Measurements from ENCODE around the gene RAD18. TPM values are rescaled to one million over a fixed set of nuclear protein-coding genes. Genes with fewer than 3 reads are reported as not detected.

RAD18 gene
- total RNA-seq, 4 donors from 2014 or later, result 2.5 to 11.0 (median 7.1) TPM

DNA sequence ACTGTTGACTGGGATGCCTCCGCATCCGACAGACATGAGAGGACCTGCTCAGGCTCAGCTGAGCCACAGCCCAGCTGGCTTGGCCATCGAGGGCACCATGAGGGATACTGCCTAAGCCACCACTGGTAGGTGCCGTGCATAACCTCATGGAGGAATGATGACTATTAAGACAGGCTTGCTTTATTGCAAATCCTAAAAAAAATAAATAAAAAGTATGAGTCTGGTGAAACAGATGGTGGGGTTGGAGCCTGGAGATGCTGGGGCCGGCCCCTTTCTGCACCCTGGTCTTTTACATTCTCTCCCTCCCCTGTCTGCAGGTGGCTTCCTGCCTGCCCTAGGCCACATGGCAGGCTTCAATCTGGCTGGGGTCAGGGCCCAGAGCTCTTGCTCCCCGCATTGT is 24.0 kb upstream of the RAD18 start:
- peaks cover 0 to 33% (median 0%) of the 10 kb centered on the region in 3 donors for H3K36me3 ChIP-seq
- H3K27me3 ChIP-seq, result no peaks in the 10 kb centered on the region
- 61 to 67% methylated on average over 4 to 6 of the region's 6 CpGs for WGBS, 2 donors
- no peak for DNase-seq
- H3K4me3 ChIP-seq, result no peak overlapping the region
- intact Hi-C loops (cut with DNase I), result loop anchor here (5.0 kb wide), 1 partner anchor 315 kb away; no protein-coding TSS in a partner anchor
- TF ChIP-seq, protein P1, sequence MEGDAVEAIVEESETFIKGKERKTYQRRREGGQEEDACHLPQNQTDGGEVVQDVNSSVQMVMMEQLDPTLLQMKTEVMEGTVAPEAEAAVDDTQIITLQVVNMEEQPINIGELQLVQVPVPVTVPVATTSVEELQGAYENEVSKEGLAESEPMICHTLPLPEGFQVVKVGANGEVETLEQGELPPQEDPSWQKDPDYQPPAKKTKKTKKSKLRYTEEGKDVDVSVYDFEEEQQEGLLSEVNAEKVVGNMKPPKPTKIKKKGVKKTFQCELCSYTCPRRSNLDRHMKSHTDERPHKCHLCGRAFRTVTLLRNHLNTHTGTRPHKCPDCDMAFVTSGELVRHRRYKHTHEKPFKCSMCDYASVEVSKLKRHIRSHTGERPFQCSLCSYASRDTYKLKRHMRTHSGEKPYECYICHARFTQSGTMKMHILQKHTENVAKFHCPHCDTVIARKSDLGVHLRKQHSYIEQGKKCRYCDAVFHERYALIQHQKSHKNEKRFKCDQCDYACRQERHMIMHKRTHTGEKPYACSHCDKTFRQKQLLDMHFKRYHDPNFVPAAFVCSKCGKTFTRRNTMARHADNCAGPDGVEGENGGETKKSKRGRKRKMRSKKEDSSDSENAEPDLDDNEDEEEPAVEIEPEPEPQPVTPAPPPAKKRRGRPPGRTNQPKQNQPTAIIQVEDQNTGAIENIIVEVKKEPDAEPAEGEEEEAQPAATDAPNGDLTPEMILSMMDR (IDR thresholded peaks at IDR 0.05), result no peak
- no peak for TF ChIP-seq POLR2A (IDR thresholded peaks at IDR 0.05)
- no peaks in the 10 kb centered on the region for H3K9me3 ChIP-seq
- H3K27ac ChIP-seq, result no peak overlapping the region
- peaks cover 0 to 3% (median 0%) of the 10 kb centered on the region in 3 donors for H3K4me1 ChIP-seq

DNA sequence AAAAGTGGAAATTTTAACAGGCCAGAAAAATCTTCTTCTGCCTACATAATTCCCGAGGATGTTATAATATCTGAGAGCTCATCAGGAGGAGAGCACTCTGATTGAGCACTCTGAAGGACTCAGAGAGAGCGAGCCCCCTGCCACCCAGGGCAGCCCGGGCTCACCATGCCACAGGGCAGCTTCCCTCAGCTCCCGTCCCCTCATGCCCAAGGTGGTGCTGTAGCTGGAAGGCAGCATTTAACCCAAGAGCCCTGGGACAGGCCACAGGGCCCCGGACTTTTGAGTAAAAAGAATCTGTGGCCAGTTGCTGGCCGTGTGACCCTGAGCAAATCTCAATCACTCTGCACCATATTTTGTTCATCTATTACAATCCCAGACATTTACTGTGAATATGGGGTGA is 23.5 kb upstream of the RAD18 start:
- H3K4me1 ChIP-seq, result peaks cover 0 to 3% (median 0%) of the 10 kb centered on the region in 3 donors
- H3K27ac ChIP-seq, result no peak overlapping the region
- WGBS, 2 donors, result 85 to 91% methylated on average over 4 to 6 of the region's 6 CpGs
- peaks cover 0 to 28% (median 0%) of the 10 kb centered on the region in 3 donors for H3K36me3 ChIP-seq
- peaks cover 0 to 1% (median 0%) of the 10 kb centered on the region in 4 donors for H3K27me3 ChIP-seq
- H3K4me3 ChIP-seq, result no peak overlapping the region
- H3K9me3 ChIP-seq, result no peaks in the 10 kb centered on the region
- TF ChIP-seq, protein P1 (IDR thresholded peaks at IDR 0.05), result no peak
- no peak for TF ChIP-seq POLR2A (IDR thresholded peaks at IDR 0.05)
- intact Hi-C loops (cut with DNase I), result loop anchor here (5.0 kb wide), 1 partner anchor 316 kb away; no protein-coding TSS in a partner anchor
- no peak for DNase-seq

DNA sequence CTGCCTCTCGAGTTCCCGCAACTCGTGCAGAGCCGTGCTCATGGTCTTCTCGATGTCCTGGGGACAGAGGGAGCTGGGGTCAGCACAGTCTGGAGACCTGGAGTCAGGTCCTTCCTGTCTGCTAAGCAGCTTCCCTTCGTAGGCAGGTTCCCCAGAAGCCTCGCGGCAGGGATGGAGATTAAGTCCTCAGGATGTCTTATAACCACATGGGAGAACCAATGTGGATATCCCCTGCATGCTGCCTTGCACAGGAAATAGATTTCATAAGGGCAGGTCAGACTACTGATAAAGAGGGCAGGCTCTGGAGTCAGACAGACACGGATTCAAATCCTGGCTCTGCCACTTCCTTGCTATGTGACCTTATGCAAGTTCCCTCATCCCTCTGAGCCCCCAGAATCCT is 22.6 kb upstream of the RAD18 start:
- intact Hi-C loops (cut with DNase I), result loop anchor here (5.0 kb wide), 1 partner anchor 316 kb away; no protein-coding TSS in a partner anchor
- Histone ChIP-seq H3K36me3 (peaks cover 0 to 19% (median 0%) of the 10 kb centered on the region in 3 donors), H3K27me3 (peaks cover 0 to 5% (median 0%) of the 10 kb centered on the region in 4 donors), H3K4me3 (no peak overlapping the region), H3K27ac (no peak overlapping the region), H3K4me1 (peaks cover 0 to 3% (median 0%) of the 10 kb centered on the region in 3 donors), H3K9me3 (no peaks in the 10 kb centered on the region)
- WGBS, 2 donors, result 33 to 84% methylated on average over 1 to 3 of the region's 9 CpGs
- TF ChIP-seq POLR2A (IDR thresholded peaks at IDR 0.05), result no peak
- TF ChIP-seq, protein P1 (IDR thresholded peaks at IDR 0.05), result no peak
- no peak for DNase-seq

DNA sequence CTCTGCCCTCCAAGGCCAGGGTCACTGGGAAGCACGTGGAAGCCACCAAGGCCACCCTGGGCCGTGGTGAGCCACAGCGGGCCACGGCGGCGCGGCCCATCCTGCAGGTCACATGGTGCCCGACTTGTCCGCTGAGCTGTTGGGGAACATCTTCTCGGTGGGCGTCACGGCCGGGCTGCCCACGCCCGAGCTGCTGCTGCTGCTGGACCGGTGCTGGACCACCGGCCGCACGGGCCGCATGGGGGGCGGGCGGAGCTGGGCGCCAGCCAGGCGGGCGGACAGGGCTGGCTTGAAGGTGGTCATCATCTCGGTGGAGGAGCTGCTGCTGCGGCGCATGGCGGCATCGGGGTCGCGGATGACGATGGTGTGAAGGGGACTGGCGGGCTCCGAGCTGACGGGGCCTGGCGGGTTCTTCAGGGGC is 22.1 kb upstream of the RAD18 start:
- no peaks in the 10 kb centered on the region for H3K9me3 ChIP-seq
- peaks cover 0 to 5% (median 0%) of the 10 kb centered on the region in 4 donors for H3K27me3 ChIP-seq
- 93% methylated on average over 14 of the region's 37 CpGs; no CpG with 5 or more reads in 1 of the 2 donors for WGBS, 2 donors
- no peak overlapping the region for H3K4me3 ChIP-seq
- no peak overlapping the region for H3K27ac ChIP-seq
- no peak for DNase-seq
- TF ChIP-seq, protein P1 (IDR thresholded peaks at IDR 0.05), result no peak
- TF ChIP-seq POLR2A (IDR thresholded peaks at IDR 0.05), result no peak
- peaks cover 0 to 15% (median 0%) of the 10 kb centered on the region in 3 donors for H3K36me3 ChIP-seq
- H3K4me1 ChIP-seq, result peaks cover 0 to 3% (median 0%) of the 10 kb centered on the region in 3 donors
- intact Hi-C loops (cut with DNase I), result loop anchor here (5.0 kb wide), 1 partner anchor 317 kb away; no protein-coding TSS in a partner anchor

DNA sequence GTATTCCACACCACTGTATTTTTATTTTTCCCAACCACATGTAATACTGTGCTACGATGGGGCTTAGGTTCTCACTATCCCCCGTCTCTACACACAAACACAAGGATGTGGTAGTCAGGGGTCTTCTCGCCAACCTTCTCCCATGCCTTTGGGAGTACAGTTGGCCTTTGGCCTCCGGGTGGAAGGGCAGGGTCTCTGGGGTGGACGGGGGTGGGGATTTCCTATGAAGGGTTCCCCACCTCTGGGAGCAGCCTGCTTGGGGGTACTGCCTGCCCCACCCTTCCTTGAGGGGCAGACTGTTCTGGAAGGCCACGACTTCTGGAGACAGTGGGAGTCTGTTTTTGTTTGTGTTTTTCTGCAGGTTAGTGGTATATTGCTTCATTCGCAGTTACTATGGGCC is 21.3 kb upstream of the RAD18 start:
- H3K4me1 ChIP-seq, result peaks cover 0 to 3% (median 0%) of the 10 kb centered on the region in 3 donors
- no peak overlapping the region for H3K27ac ChIP-seq
- TF ChIP-seq, protein P1 (IDR thresholded peaks at IDR 0.05), result no peak
- no peak for TF ChIP-seq POLR2A (IDR thresholded peaks at IDR 0.05)
- intact Hi-C loops (cut with DNase I), result no loop called here
- peaks cover 0 to 11% (median 0%) of the 10 kb centered on the region in 3 donors for H3K36me3 ChIP-seq
- H3K27me3 ChIP-seq, result peaks cover 0 to 10% (median 0%) of the 10 kb centered on the region in 4 donors
- 76 to 78% methylated on average over 5 to 7 of the region's 7 CpGs for WGBS, 2 donors
- no peak for DNase-seq
- no peak overlapping the region for H3K4me3 ChIP-seq
- no peaks in the 10 kb centered on the region for H3K9me3 ChIP-seq
